Tibial artery (tissue), 4 donors: Measurements from ENCODE around the gene TBC1D4.

ENCODE experiments used
- DNase-seq, 2 donors: peaks; one replicate each; pipeline ENCODE4 v3.0.0-alpha.2; 2019
- H3K27ac ChIP-seq, 2 donors: fragments of 200-600 bp; sonication (generic) in 1 of 2; 1 replicate in 1 of 2; 2 replicates in 1 of 2; pipeline ENCODE4 v1.5.1; 2018 to 2019; ENCODE audit warnings: mild to moderate bottlenecking in 1 of 2
- H3K27me3 ChIP-seq, 2 donors: fragments of 200-600 bp; sonication (generic) in 1 of 2; one replicate each; pipeline versions ENCODE4 v1.5.1 to v1.6.0; 2016 to 2019
- H3K36me3 ChIP-seq, 3 donors: fragments of 200-600 bp; sonication (generic) in 2 of 3; one replicate each; pipeline ENCODE4 v1.5.1; 2016 to 2019; ENCODE audit warnings: mild to moderate bottlenecking in 2 of 3
- H3K4me1 ChIP-seq, 4 donors: fragments of 200-600 bp; sonication (generic) in 2 of 4; 1 replicate in 3 of 4; 2 replicates in 1 of 4; pipeline ENCODE4 v1.5.1; 2016 to 2019
- H3K4me3 ChIP-seq, 2 donors: fragments of 200-600 bp; sonication (generic) in 1 of 2; 1 replicate in 1 of 2; 2 replicates in 1 of 2; pipeline ENCODE4 v1.5.1; 2018 to 2019; ENCODE audit warnings: mild to moderate bottlenecking in 2 of 2
- H3K9me3 ChIP-seq, 3 donors: fragments of 200-600 bp; sonication (generic) in 1 of 3; one replicate each; pipeline ENCODE4 v1.5.1; 2016 to 2019
- intact Hi-C: fragments of 100-400 bp; cut with DNase I; formaldehyde crosslinking; loops from one replicate; pipeline ENCODE4 v1.15.0; 2023; ENCODE audit warnings: low total_unique reads
- TF ChIP-seq, protein P1 (sequence below), 2 experiments: fragments of 200-600 bp in 1 of 2; fragments of 450-650 bp in 1 of 2; IDR thresholded peaks; one replicate each; pipeline ENCODE4 v1.5.1; 2017 to 2019; ENCODE audit warnings: antibody characterized with exemption in 2 of 2, mild to moderate bottlenecking in 1 of 2, moderate library complexity in 1 of 2

TBC1D4 gene

DNA sequence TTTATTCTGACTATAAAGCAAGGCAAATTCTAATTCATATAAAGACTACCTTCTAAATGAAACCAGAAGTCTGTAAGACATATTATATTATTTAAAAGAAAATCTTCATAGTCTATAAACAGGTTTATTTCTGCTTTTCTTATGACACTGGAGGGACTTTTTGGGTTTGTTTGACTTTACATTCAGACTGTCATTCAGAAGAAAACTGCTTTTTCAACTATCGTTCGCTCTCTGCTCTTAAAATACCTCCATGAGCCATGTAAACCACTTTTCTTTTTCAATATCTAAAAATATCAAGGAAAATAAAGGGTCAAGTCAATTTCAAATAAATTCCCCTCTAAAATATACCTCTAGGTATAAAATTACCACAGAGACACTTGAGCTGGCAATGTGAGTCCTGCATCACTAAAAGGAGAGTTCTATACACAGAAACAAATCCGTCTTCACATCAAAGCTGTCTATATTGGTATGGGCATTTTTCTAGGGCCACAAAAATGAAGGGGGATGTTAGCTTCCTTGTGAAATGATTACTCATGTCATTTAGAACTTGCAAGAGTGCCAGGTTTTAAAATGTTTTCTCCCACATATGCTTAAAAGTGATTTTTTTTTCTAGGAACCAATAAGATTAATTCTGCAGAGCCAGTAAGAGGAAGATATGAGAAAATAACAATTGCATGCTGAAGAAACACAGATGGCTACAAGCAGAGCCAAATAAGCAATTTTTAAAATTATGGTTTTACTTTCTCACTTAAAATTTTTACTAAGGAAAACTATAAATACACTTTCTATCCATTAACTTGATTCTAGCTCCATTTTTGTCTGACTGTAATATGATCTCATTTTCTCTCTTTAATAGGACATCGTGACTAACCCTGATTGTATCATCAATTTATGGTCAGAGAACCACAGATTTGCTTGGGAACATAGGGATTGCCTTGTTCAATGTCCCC, 181.8 kb downstream of the TBC1D4 start:
- intact Hi-C loops: no loop called here
- TF ChIP-seq, protein P1, sequence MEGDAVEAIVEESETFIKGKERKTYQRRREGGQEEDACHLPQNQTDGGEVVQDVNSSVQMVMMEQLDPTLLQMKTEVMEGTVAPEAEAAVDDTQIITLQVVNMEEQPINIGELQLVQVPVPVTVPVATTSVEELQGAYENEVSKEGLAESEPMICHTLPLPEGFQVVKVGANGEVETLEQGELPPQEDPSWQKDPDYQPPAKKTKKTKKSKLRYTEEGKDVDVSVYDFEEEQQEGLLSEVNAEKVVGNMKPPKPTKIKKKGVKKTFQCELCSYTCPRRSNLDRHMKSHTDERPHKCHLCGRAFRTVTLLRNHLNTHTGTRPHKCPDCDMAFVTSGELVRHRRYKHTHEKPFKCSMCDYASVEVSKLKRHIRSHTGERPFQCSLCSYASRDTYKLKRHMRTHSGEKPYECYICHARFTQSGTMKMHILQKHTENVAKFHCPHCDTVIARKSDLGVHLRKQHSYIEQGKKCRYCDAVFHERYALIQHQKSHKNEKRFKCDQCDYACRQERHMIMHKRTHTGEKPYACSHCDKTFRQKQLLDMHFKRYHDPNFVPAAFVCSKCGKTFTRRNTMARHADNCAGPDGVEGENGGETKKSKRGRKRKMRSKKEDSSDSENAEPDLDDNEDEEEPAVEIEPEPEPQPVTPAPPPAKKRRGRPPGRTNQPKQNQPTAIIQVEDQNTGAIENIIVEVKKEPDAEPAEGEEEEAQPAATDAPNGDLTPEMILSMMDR (IDR thresholded peaks at IDR 0.05): no peak
- Histone ChIP-seq H3K4me3 (no peak overlapping the region), H3K9me3 (no peaks in the 10 kb centered on the region), H3K27me3 (no peaks in the 10 kb centered on the region), H3K4me1 (no peaks in the 10 kb centered on the region), H3K27ac (no peak overlapping the region), H3K36me3 (peaks cover 5 to 22% (median 6%) of the 10 kb centered on the region in 3 donors)
- DNase-seq: no peak

DNA sequence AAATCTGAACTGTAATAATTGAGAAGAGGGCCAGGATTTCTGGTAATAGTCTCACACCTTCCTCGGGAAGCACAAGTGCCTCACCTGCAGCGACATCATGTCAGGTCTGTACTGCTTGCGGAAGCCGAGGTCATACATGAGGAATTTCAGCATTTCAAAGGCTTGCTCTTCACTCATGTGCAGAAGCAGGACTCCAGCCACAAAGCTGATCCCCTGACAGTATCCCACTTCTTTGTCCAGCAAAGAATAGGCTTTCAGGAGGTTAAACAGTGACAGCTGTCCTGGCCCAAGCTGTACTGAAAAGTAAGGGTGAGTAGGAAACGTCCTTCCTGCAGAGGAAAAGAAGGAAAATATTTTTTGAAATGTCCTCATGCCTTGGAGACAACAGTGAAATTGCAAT, 182.7 kb downstream of the TBC1D4 start:
- TF ChIP-seq, protein P1 (IDR thresholded peaks at IDR 0.05): no peak
- Histone ChIP-seq H3K4me3 (no peak overlapping the region), H3K27ac (no peak overlapping the region), H3K36me3 (peaks cover 6 to 22% (median 10%) of the 10 kb centered on the region in 3 donors), H3K9me3 (no peaks in the 10 kb centered on the region), H3K4me1 (no peaks in the 10 kb centered on the region), H3K27me3 (no peaks in the 10 kb centered on the region)
- no peak for DNase-seq
- intact Hi-C loops: no loop called here

DNA sequence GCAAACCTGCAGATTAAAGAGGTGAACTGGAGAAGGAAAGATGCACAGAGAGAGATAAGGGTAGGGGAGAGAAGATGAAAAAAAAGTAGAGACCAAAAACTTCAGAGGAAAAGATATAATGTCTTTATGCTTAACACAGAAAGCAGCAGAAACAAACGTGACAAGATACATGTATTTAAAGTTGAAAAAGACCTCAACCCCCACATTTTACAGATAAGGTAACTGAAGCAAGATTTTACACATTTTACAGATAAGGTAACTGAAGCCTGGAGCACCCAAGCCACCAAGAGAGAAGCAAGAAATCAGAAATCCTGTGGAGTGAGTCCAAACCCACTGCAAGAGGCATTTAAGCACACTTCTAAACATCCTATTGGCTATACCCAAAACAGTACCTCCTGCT, 185.3 kb downstream of the TBC1D4 start:
- TF ChIP-seq, protein P1 (IDR thresholded peaks at IDR 0.05): no peak
- intact Hi-C loops: no loop called here
- H3K27ac ChIP-seq: no peak overlapping the region
- no peaks in the 10 kb centered on the region for H3K27me3 ChIP-seq
- DNase-seq: no peak
- H3K4me1 ChIP-seq: no peaks in the 10 kb centered on the region
- H3K36me3 ChIP-seq: peaks cover 6 to 16% (median 10%) of the 10 kb centered on the region in 3 donors
- H3K4me3 ChIP-seq: no peak overlapping the region
- no peaks in the 10 kb centered on the region for H3K9me3 ChIP-seq

DNA sequence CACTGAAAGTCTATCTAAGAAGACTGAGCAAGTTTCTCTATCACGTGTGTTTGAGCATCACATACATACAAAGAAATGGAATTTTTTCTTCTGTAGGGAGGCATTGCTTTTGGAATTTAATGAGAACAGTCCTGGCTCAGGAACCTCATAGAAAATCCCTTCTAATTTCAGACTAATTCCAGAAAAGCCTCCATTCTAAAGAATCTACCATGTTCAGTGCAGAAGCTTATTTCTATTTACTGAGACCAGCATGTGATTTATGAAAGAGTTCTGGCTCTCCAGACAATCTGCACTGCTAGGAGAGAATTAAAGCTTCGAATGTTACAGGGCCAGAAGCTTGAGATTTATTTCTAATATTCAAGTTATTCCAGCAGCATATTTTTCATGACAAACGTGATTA, 186.8 kb downstream of the TBC1D4 start:
- no peak overlapping the region for H3K4me3 ChIP-seq
- intact Hi-C loops: no loop called here
- no peaks in the 10 kb centered on the region for H3K9me3 ChIP-seq
- H3K4me1 ChIP-seq: no peaks in the 10 kb centered on the region
- DNase-seq: no peak
- TF ChIP-seq, protein P1 (IDR thresholded peaks at IDR 0.05): no peak
- H3K36me3 ChIP-seq: peaks cover 6 to 24% (median 10%) of the 10 kb centered on the region in 3 donors
- no peak overlapping the region for H3K27ac ChIP-seq
- H3K27me3 ChIP-seq: no peaks in the 10 kb centered on the region

DNA sequence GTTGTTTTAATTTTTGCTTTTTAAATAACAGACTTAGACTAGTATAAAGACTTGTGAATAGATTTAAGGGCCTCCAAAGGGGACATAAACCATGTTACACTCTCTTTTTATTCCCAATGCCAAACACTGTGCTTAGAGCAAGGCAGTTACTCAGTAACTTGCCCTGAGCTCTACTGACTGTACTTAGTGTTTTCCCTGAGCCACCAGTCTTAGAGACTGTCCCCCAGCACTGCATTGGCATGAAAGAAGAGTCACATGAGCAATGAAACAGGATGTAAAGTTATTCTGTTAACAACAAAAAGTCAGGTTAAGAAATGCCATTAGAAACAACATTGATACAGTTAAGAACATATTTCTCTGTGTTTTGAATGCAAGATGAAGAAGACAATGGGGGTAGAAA, 187.9 kb downstream of the TBC1D4 start:
- H3K4me3 ChIP-seq: no peak overlapping the region
- TF ChIP-seq, protein P1 (IDR thresholded peaks at IDR 0.05): no peak
- intact Hi-C loops: no loop called here

More for the DNA sequence above, 187.9 kb downstream of the TBC1D4 start:
- Histone ChIP-seq H3K9me3 (no peaks in the 10 kb centered on the region), H3K27ac (no peak overlapping the region), H3K4me1 (no peaks in the 10 kb centered on the region), H3K36me3 (peaks cover 2 to 20% (median 11%) of the 10 kb centered on the region in 3 donors), H3K27me3 (no peaks in the 10 kb centered on the region)
- no peak for DNase-seq
